GM21576 (cell line): ENCODE results near the gene UST.
"Not testable (repeated sequence)": the region's sequence is repeated elsewhere in the genome, so short reads cannot be mapped to it uniquely, and the experiment has no call there.

Experiments
- ATAC-seq: cut with Tn5 transposase; IDR thresholded peaks from one replicate; pipeline ENCODE4 v1.9.1; 2021; ENCODE audit warnings: mild to moderate bottlenecking, moderate library complexity; ENCODE audit not compliant: unreplicated experiment

Gene UST

DNA sequence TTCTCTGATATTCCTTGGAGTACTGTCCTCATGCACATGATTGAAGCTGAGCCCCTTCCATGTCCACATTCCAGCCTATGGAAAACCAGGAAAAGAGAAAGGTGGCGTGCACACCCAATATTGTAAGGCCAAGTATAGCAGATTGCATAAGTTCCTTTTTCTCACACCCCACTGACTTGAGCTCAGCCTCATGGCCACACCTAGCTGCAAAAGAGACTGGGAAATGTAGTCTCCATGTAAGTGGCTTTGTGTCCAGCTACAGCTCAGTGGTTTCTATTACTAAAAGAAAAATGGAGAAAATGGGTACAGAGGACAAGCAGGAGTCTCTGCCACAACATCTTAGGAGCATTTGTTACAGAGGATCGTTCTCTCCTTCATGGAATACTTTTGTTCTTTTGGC is 10.8 kb upstream of the UST start:
- no peak for ATAC-seq

DNA sequence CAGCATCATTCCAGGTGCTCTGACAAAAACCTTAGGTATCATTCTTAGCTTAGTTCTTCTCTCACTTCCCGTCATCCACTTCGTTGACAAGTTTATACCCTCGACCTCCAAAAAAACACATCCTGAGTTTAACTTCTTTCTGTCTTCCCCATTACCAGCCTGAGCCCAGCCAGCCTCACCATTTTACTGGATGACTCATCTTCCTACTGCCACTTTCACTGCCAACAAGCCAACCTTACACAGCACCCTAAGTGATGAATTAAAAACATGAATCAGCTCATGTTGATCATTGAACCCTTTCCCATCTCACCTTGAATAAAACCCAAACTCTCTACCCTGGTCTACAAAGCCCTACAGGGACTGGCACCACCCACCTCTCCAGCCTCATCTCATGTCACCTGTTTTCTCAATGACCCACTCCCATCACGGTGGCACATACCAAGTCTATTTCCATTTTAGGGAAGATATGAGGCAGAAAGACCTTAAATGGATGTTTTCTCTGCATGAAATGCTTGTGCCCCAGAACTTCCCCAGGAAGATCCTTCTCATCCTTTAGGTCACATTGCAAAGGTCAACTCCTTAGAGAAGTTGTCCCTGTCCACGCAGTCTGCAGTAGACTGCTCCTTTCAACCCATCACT is 9.9 kb upstream of the UST start:
- no peak for ATAC-seq

DNA sequence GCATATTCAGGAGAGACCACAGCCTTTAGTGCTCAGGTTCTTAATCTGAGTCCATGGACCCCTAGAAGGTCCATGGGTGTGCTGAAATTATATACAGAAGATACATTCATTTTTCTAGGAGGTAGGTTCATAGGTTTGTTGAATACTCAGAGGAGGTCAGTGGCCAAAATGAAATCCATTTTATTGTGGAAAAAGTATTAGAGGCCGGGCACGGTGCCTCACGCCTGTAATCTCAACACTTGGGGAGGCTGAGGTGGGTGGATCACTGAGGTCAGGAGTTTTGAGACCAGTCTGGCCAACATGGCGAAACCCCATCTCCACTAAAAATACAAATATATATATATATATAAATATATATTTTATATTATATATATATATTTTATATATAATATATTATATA is 9.0 kb upstream of the UST start:
- ATAC-seq: no peak

DNA sequence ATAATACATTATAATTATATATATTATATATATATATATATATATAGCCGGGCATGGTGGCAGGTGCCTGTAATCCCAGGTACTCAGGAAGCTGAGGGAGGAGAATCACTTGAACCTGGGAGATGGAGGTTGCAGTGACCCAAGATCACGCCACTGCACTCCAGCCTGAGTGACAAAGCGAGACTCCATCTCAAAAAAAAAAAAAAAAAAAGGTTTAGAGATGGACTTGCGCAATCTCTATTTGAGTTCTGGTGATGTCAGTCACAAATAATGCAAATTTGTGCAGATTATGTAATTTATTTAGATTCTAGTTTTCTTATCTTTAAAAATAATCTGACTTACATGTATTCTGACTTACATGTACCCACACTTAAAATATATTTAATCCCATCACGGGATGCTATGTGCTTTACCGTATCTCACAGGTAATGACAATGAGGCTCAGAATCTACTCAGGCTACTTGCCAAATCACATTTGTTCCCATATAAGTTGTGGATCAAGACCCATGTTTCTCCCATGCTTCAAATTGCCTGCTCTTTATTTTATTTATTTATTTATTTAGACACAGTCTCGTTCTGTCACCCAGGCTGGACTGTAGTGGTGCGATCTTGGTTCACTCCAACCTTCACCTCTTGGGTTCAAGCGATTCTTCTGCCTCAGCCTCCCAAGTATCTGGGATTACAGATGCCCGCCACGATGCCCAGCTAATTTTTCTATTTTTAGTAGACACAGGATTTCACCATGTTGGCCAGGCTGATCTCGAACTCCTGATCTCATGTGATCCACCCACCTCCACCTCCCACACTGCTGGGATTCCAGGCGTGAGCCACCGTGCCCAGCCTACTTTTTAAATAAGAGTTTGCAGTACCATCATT is 7.6 kb upstream of the UST start:
- ATAC-seq: no peak

DNA sequence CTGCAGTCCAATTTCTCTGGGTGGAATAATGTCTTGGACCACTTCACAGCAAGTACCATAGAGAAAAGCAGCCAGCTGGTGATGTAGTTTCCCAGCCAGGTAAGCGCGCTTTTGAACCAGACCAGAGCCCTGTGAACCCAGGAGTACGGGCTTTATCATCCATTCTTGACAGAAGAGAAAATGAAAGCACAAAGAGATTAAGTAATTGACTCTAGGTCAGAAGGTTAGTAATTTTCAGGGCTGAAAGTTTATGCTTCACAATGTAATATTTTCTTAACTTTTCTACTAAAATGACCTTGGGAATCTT is 7.1 kb upstream of the UST start:
- no peak for ATAC-seq

DNA sequence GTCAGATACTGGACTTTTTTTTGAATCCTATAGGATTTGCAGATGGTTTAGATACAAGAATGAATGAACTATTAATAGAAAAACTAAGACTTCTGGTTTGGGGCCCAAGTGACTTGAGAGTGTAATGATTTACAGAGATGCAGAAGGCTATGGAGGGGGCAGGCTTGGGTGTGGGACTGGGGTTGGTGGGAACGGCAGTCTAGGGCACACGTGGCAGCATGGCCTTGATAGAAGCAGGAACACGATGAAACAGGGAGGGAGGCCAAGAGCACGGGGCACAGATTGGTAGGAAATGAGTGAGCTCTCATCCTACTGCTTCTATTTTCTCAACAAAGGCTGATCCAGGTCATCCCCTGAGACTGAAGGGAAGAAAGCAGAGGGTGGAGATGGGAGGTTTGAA is 3.4 kb upstream of the UST start:
- ATAC-seq: no peak

DNA sequence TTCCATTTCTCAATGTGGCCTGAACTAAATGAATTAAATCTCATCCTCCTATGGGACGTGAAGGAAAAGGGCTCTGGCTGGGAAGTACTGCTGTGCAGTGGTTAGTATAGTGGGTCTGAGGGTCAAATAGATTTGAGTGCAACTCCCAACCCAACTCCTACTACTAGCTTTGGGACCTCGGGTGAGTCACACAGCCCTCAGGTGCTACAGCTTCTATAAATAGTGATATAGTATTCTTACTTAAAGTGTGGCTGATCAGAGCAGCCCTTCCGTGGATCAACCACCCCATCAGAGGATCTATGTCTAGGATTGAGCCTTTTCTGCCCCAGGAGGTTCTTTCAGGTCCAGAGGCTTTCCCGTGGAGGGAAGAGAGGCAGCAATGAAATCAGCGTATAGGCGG is 904 bp upstream of the UST start:
- ATAC-seq: no peak

DNA sequence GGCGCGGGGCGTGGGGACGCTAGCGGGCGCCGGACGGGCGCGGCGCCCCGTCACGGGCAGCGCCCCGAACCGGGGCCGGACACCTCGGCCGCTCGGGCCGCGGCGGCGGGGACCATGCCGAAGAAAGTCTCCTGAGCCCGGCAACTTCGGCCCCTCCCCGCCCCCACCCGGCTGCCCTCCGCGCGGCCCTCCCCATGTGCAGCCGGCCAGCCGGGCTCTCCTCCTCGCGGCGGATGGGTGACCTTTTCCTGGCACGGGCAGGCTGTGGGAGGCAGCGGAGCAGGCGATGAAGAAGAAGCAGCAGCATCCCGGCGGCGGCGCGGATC is 278 bp downstream of the UST start:
- ATAC-seq: no peak

DNA sequence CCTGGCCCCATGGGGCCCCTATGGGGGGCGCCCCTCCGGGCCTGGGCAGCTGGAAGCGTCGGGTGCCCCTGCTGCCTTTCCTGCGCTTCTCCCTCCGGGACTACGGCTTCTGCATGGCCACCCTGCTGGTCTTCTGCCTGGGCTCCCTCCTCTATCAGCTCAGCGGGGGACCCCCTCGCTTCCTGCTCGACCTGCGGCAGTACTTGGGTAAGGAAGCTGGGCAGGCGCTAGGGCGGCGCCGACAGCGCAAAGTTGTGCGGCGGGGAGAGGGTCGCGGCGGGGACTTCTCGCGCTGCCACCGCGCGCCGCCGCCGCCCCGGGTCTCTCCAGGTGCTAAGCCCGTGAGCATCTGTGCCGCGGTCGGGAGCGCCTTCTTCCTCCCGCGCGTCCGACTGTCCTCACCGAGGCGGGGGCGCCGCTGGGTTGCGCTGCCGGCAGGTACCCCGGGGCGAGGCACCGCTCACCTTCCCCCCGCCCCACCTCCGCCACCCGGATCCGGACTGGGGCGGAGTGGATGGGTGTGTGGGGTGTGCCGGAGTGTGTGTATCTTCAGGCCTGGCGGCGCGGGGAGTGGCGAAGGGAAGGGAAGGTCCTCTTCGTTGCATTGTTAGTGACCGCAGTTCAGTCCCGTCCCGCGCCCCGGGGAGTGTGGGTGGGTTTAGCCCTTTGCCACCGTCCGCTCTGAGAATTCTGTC is 788 bp downstream of the UST start:
- peak; percentile 34 for ATAC-seq

DNA sequence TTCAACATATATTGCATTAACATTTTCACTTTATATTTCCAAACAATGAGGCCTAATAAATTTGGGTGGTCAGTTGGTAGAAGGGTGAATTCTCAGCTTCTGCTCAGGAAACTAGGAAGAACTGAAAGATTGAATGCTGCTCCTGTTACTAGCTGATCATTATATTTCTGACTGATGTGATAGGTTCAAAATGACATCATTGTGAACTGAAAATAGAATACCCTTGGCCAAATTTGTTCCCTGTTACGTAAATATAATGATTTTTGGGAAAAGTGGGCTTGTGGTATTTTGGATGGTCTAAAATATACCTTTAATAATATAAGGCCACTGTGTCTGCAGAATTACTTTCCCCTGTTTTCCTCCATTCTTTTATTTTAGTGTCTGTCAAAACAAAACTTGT is 2.8 kb downstream of the UST start:
- no peak for ATAC-seq

DNA sequence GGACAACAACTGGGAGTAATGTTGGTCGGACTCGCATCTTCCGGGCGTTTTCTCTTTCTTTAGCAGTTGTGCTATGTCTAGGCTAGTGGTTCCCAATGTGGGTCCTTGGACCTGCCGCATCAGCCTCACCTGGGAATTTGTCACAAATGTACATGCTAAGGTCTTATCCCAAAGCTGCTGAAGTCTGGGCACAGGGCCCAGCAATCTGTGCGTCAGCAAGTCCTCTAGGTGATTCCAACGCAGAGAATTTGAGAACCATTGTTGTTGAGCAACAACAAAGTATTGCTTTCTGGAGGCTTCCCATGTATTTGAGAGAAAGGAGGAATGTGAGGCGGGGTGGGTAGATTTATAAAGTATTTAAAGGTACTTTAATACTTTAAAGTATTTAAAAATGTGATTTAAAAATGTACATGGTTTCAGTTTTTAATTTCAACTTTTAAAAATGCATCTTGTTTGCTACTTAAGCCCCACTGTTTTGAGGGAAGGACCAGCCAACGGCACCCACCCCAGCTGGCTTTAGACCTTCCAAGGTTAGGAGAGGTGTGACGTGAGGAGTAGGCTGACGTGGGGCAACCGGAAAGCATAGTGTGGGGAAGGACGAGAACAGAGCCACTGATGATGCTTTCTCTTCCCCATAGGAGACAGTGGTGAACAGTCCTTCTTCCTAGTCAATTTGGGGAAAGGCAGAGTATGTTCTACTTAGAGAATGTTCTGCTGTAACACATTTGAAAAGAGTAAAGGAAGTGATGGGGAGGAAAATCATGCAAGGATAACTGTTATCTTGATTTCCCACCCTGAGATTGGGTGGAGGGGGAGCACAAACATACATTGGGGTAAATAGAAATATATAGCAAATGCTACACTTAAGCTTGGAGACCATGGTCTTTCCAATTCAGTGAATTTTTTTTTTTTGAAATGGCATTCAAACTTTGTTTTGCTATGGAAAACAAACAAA is 4.3 kb downstream of the UST start:
- ATAC-seq: no peak

DNA sequence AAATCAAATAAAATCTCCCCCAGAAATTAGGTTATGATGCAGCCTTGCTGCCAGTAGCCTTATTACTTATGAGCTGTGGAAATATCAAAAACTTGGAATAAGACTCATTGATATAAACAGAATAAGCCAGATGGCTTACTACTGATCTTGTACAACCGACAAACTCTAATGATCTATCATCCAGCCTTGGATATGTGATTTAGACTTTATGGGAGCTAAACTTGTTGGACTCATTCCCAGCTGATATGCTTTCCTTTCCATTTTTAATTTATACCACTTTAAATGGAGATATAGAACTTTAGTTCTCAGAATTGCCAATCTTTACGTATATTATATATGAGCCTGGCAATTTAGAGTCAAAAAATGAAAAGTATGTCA is 5.0 kb downstream of the UST start:
- ATAC-seq: no peak

DNA sequence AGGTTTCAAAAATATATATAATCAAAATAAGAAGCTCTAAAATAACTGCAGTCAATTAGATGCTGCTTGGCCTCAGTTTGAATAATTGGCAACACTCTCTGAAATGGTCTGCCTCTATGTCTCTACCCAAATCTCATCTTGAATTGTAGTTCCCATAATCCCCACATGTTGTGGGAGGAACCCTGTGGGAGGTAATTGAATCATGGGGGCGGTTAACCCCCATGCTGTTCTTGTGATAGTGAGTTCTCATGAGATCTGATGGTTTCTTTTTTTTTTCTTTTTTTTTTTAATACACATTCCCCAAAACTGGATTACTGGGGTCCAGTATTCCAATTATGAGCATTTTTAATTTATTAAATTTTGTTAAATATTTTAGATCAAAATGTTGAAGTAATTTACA is 8.5 kb downstream of the UST start:
- not testable (repeated sequence) for ATAC-seq

DNA sequence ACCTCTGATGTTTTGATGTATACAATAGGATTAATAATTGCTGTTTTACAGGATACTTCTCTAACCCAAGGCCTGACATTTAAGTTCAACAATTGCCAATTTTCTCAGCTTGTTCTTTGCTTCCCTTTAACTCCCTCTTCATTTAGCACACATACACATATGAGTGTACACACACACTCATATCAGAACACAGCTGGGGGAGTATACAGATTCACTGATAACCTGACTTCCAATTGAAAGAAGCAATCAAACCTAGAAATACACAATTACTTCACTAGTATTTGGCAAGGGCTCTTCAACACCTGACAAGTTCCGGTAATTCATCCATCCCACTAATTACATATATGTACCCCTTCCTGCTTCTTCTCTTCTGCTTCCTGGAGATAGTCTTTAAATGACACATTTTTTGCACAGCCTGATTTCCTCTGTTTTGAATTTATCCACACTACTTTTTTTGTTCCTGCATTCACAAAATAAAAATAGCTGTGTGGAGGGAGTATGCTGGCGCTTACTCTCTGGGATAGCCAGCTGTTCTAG is 11.2 kb downstream of the UST start:
- ATAC-seq: no peak

DNA sequence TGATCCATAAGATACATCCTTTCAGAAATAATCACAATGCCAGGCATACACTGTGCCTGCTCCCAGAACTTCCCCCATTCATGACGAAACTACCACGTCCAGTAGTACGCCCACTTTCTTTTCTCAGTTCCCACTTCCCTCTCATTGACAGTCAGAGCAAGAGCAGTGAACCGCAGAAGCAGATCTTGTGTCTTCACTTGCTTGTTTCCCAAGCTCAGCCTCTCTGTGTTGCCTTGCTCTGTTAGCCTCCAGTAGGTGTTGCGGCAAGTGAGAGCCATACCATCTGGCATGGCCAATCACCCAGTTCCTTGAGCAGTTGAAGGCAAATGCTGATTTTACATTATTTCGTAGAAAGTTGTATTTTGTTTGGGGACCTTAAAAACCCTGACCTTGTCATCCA is 11.7 kb downstream of the UST start:
- peak; percentile 63 for ATAC-seq

DNA sequence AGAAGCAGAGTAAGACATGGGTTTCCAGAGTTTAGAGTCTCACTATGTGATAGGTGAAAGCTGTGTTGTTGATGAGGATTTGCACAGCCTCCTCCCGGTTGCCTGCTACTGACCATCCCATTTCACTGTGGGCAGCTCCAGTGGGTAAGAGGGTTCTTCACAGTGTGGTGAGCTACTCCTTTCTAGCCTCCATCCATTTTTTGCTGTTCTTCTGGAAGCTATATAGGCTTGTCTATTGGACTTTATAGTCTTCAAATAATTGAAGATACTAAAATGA is 13.4 kb downstream of the UST start:
- ATAC-seq: peak; percentile 2

DNA sequence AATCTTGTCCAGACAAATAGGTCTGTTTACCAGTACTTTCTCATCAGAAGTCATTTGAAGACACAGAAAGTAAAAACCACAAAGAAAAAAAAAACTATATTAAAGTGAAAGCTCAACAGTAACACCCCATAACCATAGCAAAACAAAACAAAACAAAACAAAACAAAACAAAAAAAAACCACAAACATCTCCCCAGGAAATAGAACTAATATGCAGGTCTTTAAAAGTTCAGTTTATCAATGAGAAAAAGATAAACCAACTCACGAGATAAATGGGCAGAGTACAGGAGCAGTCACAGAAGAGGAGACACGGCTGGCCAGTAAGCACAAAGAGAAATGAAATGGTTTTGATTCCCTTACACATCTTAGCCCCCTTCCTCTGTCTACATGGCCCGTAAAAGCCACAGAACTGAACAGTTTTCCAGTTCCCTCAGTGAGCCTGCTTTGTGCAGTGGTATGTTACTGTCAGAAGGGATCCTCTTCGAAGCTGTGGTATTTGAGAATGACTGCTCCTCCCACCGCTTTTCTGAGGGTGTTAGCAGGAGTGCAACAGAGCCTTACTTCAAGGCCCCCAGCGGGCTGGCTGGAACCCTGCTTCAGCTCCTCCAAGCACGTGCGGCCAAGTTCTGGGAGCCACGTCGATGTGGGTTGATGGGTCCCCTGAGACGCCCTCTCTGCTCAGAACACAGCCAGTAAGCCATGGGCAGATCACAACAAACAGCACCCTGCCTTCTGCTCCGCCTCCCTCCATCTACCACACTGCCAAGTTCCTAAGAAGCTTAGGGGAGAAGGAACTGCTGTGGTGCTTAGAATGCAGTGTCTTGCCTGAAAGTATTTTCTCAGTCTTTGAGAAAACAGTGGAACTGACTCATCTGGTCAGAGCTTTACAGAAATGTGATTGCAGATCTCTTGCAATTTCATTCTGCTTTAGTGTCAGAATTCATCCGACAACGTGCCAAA is 14.0 kb downstream of the UST start:
- ATAC-seq: peak; percentile 37

DNA sequence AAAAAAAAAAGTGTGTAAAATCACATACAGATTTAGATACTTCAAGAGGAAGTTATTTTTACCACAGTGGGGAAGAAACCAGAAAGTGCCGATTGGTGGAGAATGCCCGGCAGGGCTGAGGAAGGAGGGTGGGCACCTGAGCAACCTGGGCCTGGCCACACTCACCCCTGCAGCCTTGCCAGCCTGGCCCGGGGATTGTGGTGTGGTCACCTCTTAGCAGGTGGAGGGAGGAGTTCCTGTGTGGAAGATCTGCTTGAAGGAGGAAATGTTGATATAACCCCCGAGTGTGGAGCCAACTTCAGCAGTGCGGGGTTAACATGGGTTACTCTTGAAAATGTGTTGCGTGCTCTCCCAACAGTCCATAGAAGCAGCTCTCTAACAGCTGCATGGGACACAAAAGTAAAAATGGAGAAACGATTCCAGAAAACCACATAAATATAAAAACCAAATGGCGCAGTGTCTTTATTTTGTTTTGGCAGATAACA is 14.7 kb downstream of the UST start:
- ATAC-seq: peak; percentile 1

DNA sequence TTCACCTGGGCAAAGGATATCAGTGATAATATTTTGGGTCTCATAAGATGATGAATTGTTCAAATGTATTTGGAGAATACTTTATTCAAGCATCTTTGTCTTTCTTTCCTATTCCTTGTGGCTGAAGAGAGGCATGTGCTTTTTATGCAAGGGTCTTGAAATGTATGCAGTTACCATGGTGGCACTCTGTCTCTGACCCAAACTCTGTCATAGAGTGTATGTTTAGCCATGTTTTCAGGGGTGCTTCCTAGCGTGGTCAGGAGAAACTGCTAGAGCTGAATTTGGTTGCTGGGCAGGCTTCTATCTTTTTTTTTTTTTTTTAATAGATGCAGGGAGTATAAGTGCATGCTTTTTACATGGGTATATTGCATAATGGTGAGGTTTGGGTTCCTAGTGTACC is 15.4 kb downstream of the UST start:
- no peak for ATAC-seq
